Islet precursor cell (in vitro differentiated cells): ENCODE measurements around the gene POLR1B.
"Not testable (repeated sequence)": the region's sequence is repeated elsewhere in the genome, so short reads cannot be mapped to it uniquely, and the experiment has no call there.

Source experiments
- DNase-seq: peaks from one replicate; pipeline ENCODE4 v3.0.0-alpha.2; 2018

POLR1B gene

GRCh38 chr2:112542984-112543661 is 858 bp downstream of the POLR1B start:
- DNase-seq: no peak

- DNase-seq: no peak
These were observed 5.1 kb downstream of the POLR1B start for GRCh38 chr2:112547333-112547732.

GRCh38 chr2:112548980-112549379 is 6.7 kb downstream of the POLR1B start:
- DNase-seq: no peak

GRCh38 chr2:112566104-112566503 is 23.8 kb downstream of the POLR1B start:
- no peak for DNase-seq

- not testable (repeated sequence) for DNase-seq
These were observed 24.2 kb downstream of the POLR1B start for GRCh38 chr2:112566508-112566907.

GRCh38 chr2:112572005-112572404 is 29.7 kb downstream of the POLR1B start:
- no peak for DNase-seq

GRCh38 chr2:112577756-112578155 is 35.5 kb downstream of the POLR1B start:
- peak; percentile 43 for DNase-seq

GRCh38 chr2:112579241-112579640 is 37.0 kb downstream of the POLR1B start:
- DNase-seq: no peak

GRCh38 chr2:112580084-112580483 is 37.8 kb downstream of the POLR1B start:
- peak; percentile 15 for DNase-seq

- no peak for DNase-seq
These were observed 40.1 kb downstream of the POLR1B start for GRCh38 chr2:112582314-112582746.

- DNase-seq: no peak
These were observed 41.4 kb downstream of the POLR1B start for GRCh38 chr2:112583497-112584133.

GRCh38 chr2:112584134-112584890 is 42.0 kb downstream of the POLR1B start, which contains the start of gene CHCHD5:
TSS of gene CHCHD5 (plus strand) at chr2:112584609. CDS start at chr2:112584648, 39 bp downstream.
- peak; percentile 96 for DNase-seq

- no peak for DNase-seq
These were observed 42.6 kb downstream of the POLR1B start for GRCh38 chr2:112584891-112585250.

GRCh38 chr2:112585400-112585799 is 43.1 kb downstream of the POLR1B start:
- DNase-seq: no peak

- DNase-seq: no peak
These were observed 43.7 kb downstream of the POLR1B start for GRCh38 chr2:112585873-112586464.

- DNase-seq: peak; percentile 35
These were observed 46.4 kb downstream of the POLR1B start for GRCh38 chr2:112588611-112589045.

- DNase-seq: peak; percentile 87
These were observed 49.1 kb downstream of the POLR1B start for GRCh38 chr2:112591413-112591812.

- DNase-seq: no peak
These were observed 51.5 kb downstream of the POLR1B start for GRCh38 chr2:112593736-112594135.

GRCh38 chr2:112597537-112598322 is 55.5 kb downstream of the POLR1B start:
- DNase-seq: peak; percentile 2

GRCh38 chr2:112600634-112601033 is 58.4 kb downstream of the POLR1B start:
- DNase-seq: no peak

- peak; percentile 37 for DNase-seq
These were observed 59.5 kb downstream of the POLR1B start for GRCh38 chr2:112601754-112602153.

- DNase-seq: peak; percentile 13
These were observed 60.7 kb downstream of the POLR1B start for GRCh38 chr2:112602917-112603316.
